Stimulated activated CD4-positive, alpha-beta T cell treated with anti-CD3 and anti-CD28 coated beads, Interleukin-15, amount 100 ng/mL, for 48 hours (primary cell): Measurements from ENCODE around the gene PBX1.

Experiments used
- DNase-seq, 2 donors: peaks; one replicate each; pipeline ENCODE4 v3.0.0-alpha.2; 2020; ENCODE audit warnings: low read depth in 2 of 2

Gene PBX1

DNA sequence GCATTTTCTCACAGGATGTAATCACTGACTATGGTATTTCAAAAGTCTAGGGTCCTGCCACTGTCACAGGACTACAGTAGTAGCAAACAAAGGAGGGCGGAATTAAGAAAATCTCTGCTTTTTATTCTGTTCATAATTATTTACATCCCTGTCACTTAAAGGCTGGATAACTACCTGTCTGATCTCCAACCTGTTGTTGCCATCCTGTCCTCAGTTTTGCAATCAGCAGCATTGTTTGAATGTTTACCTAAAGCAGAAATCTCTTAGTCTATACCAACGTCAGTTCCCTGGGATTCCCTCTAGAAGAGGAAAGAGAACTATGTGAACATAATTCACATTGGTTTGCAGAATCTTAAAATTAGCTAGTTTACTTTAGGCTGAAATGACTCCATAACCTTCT lies 218.5 kb downstream of the PBX1 start:
- no peak for DNase-seq

DNA sequence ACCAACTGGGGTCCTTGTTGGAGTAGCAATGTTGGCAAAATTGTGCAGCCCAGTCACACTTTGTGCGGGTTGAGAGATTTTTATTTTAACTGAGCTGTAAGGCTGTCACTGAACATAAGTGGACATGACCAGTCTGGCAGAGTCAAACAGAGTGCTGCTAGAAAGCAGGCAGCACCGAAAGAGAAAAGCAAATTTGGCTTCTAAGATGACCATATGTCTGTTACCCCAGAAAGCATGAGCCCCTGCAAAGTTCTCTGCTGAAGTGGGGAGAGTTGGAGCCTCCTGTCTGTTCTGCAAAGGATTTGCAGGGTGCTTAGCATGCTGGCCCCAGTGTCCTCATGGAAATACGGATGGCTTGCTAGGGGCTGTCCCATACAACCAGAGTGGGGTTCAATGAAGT lies 220.4 kb downstream of the PBX1 start:
- no peak for DNase-seq

DNA sequence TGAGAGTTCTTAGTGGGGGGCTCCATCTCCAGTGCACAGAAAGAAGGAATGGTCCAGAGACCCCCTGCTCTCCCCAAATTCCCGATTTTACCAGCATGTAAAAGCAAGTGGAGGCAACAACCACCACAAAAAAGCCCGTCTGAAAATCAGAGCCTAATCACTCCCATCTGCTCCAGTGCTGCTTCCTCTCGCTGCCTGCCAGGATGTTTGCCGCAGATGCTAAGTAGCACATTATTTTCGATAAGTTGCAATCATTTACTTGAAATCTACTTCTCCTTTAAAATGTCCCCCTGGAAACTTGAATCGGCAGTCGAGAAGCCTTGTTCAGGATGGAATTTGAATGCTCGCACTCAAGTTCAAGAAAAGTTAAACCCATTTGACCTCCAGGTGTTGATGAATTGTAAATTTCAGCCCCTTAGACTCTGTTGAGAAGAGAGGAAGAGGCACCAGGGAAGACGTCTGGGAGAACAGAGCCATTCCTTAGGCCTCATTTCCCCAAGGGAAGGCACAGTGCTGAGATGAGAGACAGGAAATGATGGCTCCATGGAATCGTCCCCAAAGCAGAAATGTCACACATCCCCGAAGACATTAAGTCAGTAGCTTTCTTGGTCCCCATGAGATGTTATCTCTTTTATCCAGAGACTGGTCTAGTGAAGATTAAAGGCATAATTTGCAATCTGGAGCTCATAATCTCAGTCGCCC lies 221.3 kb downstream of the PBX1 start:
- no peak for DNase-seq

DNA sequence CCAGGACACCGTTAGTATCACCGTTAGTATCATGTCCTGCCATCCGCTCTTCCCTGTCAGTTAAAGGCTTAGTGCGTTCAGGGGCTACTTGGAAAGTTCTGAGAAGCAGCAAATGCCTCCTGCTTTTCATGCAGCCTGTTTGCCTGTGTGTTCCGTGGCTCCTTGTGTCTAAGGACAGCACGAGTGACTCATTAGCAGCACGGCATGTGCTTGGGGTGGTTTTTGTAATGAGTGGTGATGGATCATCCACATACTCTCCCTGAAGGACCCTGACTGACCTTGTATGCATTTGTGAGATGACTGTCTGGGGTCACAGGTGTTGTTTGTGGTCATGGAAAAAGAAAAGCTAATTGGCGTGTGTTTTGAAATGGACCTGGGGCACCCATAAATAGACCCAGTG lies 221.9 kb downstream of the PBX1 start:
- DNase-seq, result no peak

DNA sequence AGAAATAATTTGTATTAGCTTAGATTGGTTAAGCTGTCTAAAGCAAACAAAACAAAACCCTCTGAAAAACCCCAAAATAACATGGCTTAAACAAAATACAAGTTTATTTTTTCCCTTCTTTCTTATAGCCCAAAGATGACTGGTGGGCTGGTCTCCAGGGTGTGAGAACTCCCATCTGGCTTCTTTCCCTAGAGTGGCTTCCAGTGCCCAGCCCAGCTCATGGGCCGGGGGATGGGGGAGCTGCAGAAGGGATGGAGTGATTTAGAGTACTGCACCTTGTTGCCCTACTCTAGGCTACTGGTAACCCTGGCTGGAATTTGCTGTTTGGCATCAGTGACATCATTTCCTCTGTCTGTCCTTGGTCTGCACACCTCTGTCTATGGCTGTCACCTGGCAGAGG lies 223.0 kb downstream of the PBX1 start:
- DNase-seq, result no peak

DNA sequence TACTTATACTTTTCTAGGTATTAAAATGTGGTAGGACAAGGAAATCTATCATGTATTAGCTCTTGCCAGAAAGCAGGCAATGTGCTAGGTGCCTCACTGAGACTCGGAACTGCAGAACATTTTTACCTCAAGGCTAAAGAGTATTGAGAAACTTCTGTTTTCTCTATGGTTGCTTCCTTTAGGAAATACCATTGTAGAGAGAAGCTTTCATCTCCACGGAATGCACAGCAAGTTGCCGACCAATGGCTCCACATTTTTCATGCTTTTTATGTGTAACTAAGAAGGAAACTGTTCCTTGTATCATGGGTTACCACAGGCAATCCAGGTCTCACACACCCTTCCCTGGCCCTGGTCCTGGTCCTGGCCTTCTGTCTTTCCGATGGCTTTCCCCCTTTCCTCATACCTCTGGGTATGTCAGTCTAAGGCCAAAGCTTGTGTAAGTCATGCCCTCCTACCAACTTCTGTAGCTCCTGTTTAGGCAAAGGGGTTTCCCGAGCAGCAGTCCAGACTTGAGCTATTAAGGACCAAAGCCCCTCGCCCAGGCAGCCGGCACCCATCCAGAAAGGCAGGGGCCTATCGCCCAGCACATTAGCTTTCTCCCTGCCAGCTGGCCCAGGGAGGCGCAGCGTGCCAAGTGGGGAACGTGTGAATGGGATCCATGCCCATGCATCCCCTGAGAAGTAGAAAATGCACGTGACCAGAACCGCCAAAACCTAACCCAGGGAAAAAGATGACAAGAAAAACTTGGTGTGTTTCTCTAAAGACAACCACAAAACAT lies 225.0 kb downstream of the PBX1 start:
- no peak for DNase-seq

DNA sequence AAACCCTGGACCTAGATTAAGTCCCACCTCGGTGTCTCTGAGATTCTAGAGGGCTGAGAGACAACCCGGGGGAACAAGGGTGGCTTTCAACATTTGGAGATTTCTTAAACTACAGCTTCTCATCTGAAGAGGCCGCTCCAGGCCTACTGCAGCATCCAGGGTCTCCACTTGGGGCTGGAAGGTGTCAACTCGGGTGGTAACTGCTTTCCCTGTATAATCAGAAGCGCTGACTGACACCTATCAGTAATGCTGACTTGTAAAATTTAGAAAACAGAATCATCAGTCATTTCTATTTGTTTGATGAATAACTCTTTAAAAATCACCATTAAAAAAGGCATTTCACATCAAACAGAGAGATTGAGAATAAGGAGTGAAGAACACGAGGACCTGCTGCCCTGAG lies 226.0 kb downstream of the PBX1 start:
- DNase-seq, result no peak

DNA sequence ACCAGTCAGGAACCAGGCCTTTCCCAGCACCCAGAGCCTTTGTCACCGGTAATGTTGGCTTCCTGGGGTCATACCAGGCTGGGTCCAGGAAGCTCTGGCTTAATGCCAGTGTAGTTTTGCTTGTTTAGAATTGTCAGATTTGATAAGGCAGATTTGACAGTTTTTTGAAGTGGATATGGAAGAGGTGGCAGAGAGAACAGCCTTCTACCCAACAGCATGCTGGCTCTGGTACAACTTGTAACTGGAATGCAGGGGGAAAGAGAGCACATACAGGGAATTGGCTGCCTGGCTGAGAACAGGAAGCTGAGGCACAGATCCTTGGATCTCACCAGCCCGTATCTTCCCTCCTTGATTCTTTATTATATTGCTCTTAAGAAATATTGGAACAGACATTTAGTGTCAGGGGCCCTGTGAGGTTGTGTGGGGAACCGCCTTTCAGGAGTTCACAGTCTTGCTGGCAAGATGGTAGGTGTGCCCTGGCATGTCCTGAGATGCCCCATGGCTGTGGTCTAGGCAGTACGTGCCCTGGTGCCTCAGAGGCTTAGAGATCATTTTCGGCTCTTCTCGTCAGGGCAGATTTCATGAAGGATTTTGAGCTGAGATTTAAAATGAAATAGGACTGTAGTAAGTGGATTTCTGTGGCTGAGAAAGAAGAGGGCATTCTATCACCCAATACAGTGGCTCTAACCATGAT lies 227.0 kb downstream of the PBX1 start:
- DNase-seq, result no peak

DNA sequence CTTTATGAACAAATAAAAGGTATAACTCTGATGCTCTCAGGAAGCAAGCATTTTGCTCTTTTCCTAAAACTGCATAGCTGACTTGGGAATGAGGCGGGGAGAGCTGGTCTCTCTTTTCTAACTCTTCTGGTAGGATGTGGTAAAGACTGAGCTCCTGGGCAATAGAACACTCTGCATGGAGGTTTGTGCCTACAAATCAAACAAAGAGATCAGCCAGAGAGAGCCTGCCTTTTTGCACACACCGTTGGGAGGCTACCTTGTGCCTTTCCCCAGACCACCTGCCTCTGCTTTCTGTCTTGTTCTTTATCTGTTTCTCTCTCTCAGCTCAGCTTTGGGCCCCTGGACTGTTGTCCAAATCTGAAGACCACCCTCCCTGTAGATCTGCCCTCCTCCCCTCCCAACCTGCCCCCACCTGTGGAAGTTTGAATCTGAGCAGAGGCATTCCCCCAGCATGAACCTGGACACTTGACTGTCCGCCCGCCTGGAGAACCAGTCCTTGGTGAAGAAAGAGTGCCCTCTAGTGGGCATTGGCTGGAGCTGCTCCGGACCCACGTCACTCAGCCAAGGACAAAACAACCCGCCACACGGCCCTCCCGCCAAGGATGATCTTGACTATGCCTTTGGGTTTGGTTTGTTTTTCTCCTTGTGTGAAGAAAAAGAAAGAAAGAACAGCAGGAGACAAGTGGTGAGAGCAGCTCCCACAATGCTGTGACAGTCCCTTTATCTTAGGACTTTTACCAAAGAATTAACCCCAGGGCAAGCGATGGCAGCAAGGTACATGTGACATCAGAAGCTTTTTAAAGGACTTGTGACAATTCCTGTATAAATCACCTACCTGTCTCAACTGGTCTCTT lies 228.2 kb downstream of the PBX1 start:
- peak; percentile 25 to 47 for DNase-seq

DNA sequence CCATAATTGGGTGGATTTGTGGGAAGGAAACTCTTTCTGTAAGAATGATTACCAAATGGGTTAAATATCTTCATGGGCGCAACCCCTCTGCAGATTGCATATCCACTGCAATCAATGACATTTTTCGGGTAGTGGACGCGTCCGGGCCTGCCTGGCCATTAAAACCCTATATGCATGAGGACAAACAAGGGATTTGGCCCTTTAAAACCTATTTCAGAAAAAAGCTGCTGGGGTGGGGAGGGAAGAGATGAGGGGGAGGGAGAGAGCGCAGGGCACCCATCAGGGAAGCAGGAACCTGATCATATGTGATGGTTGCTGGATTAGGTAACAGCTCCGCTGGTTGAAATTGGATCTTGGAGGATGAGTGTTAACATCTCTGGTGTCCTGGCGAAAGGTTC lies 228.8 kb downstream of the PBX1 start:
- no peak for DNase-seq

DNA sequence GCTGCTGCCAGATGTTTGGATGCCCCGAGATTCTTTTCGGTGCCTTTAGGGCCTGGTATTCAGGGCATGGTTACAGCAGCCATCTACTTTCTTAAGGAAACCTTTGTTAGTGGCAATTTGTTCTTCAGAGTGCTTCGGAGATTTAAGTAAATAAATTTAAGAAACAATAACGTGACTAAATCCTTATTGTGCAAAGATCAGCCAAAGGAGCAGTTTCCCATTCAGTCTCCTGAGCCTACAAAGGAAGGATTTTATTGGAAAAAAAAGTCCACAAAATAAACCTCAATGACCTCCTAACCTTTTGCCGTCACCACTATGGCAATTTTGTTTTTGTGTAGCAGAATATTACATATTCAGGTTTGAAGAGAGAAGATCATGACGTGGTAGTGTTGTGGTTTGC lies 231.1 kb downstream of the PBX1 start:
- DNase-seq, result no peak

DNA sequence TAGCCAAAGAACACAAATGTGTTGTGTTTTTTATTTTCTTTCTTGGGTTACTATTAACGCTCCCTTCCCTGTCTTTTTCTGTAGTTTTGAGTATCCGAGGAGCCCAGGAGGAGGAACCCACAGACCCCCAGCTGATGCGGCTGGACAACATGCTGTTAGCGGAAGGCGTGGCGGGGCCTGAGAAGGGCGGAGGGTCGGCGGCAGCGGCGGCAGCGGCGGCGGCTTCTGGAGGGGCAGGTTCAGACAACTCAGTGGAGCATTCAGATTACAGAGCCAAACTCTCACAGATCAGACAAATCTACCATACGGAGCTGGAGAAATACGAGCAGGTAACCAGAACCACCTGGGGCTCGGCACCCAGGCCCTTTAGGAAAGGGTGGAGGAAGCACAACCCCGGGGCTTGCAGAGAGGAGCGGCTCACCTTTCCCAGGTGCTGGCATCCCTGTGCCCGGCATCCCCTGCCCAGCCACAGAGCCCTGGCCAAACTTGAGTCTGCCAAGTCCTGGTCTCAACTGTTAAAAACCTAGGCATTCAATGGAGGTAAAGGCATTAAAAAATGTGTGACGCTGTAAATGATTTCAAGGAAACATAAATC lies 233.5 kb downstream of the PBX1 start:
- DNase-seq, result no peak

DNA sequence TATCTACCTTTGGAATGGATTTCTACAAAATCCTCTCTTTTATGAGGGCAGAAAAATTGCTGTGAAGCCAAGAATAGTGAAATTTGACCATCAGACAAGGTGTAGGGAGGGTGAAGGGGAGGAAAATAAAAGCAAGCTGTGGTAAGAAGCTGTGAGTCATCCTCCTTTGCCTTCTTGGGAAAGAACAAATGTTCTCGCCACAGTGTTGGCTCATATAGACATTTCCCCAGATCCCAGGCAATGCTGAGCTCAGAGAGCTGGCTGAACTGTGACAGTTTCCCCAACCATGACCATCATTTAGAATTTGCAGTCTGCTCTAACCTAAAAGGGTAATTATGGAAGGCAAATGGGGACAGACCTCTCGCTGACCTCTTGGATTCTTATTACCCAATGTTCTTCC lies 235.4 kb downstream of the PBX1 start:
- no peak for DNase-seq

DNA sequence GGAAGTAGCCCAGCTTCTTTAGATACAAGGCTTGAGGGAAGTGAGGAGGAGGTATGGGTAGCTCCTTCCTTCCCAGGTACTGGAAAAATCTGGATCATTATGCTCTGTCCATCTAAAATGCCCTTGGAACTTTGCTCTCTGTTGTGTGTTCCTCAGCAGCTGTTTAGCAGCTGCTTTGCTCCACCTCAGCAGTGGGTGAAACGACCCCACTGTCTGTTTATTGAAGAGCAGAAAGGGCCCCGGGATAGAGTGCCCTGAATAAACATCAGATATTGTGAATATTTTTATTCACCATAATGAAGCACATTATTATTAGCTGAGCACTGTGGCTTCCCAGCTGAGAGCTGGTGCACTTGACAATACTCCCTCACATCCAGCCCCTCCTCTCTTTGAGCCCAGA lies 237.9 kb downstream of the PBX1 start:
- no peak for DNase-seq

DNA sequence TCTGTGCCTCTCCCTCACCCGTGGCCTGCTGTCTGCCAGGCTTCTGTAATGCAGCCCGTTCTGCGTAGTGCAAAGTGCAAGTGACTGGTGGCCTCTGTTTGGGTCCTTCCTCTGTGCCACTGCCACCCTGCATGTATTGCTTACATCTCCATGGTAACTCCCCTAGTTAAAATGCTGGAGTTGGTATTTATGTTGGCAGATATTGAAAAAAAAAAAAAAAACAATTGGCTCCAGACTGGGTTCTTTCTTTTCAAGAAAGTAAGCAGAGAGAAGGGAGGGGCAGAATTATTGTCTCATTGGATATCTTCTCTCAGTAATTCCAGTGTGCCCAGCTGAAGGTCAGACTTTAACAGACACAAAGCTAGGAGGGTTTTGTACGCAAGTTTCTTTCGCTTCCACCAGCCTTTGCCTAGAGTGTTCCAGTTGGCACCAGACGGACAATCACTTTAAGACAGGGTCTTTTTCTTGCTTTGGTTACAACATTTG lies 242.3 kb downstream of the PBX1 start:
- DNase-seq, result no peak

DNA sequence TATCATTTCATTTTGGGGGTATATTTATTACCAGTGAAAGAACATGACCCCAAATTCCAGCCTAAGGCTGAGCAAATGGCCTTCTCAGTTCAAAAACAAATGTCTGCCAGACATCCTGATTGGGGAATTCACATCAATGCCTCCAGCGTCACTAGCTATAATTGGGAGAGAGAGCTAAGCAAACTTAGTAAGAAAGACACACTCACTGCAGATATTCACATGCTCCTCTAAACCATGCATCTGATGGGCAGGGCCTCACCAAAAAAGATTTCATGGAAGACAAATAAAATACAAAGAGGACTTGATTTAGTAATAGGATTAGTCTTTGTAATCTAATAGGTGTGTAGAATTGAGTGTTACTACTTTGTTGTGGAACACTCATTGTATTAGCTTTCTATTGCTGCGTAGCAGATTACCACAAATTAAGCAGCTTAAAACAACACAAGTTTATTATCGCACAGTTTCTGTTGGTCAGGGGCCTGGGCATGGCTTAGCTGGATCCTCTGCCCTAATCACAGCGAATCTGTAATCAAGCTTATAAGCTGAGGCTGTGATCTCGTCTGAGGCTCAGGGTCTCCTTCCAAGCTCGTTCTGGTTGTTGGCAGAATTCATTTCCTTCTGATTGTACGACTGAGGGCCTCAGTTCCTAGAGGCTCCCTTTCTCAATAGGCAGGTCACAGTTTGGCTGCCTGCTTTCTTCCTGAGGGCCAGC lies 243.0 kb downstream of the PBX1 start:
- no peak for DNase-seq

DNA sequence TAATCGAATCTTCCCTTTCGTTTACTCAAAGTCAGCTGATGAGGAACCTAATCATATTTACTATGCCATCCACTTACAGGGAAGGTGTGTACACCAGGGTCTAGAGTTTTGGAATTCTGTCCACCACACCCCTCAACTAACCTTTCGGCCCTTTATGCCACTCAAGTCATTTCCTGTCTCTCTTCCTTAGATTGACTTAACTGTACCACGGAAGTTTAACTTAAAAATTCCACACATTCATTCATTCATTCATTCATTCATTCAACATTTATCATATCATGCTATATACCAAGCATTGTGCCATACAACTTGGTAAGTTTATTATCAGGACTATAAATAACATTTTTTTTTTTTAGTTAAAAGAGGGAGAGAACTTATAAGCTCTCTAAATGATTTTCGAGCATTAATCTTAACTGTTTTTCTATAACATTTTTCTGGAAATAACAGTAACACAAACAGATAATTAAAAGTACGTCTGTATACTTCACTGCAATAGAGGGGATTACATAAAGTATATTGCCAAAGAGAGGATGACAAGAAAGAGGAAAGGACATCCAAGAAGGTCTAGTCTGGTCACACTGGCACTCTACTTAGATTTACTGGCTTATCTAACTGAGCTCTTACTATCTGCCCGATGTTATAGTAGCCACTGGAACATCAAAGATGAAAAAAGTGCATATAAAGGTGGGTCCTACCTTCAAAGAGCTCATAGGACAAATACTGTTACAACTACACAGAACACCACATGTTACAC lies 243.7 kb downstream of the PBX1 start:
- DNase-seq, result no peak

DNA sequence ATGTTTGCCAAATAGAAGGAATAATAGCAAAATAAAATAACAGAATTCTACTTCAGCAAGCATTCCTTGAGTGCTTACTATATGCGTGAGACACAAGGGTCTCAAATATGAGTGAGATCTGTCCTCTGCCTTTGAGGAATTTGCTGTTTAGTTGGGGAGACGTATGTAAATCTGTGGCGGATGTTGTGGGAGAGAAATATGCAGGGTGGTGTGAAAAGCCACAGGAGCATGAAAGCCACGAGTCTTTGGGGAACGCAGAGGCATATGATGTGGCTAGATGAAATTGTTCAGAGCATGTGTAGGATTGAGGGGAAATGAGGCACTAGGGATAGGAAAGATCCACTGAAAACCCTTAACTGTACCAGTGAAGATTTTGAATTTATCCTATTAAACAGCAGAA lies 244.4 kb downstream of the PBX1 start:
- DNase-seq, result no peak

DNA sequence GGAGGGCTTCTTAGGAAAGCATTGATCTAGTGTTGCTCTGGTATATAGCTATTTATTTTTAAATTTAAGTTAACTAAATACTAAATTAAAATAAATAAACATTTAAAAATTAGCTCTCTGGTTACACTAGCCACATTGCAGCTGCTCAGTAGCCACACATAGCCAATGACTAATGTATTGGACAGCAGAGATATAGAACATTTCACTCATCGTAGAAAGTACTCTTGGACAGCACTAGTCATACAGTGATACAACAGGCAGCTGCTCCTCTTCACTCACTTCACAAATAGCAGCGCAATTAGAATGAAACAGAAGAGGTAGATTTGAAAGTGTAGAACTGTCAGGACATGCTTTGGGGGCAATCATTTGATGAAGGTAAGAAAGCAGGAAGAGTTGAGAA lies 245.4 kb downstream of the PBX1 start:
- no peak for DNase-seq

DNA sequence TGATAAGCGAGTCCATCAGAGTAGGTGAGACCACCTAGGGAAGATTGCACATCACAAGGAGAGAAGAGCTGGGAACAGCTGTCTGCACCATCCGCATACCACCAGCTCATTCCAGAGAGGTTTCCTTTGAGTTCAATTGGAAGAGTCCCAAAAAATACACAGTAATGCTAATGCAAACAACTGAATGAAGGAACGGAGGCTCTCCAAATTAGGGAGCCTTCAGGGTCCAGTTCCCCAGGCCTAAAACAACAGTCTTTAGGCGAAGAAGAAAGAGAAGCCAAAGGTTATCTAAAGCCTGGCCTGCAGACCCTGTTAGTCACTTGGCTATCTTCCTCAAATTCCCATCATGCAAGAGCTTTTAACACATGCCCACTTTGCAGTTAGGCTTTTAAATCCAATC lies 246.4 kb downstream of the PBX1 start:
- no peak for DNase-seq
